Neuronal stem cell (in vitro differentiated cells): ENCODE results near the gene SMAD3.

Source experiments
- DNase-seq: peaks from one replicate; pipeline ENCODE4 v3.0.0-alpha.2; 2013; ENCODE audit warnings: low spot score
- H2AFZ ChIP-seq: one replicate; pipeline ENCODE4 v1.6.1; 2013; ENCODE audit warnings: mild to moderate bottlenecking, low read length, inconsistent platforms
- H2AK5ac ChIP-seq: 2 replicates; pipeline ENCODE4 v1.6.1; 2013; ENCODE audit warnings: low read depth, mild to moderate bottlenecking, inconsistent platforms, low read length, moderate library complexity, mixed read lengths
- H2BK120ac ChIP-seq: 2 replicates; pipeline ENCODE4 v1.6.1; 2013; ENCODE audit warnings: low read depth, mild to moderate bottlenecking, inconsistent platforms, low read length, moderate library complexity, mixed read lengths
- H2BK12ac ChIP-seq: one replicate; pipeline ENCODE4 v1.6.1; 2013; ENCODE audit warnings: low read length, inconsistent platforms
- H2BK15ac ChIP-seq: 2 replicates; pipeline ENCODE4 v1.6.1; 2013; ENCODE audit warnings: mild to moderate bottlenecking, low read length, inconsistent platforms, mixed read lengths
- H2BK5ac ChIP-seq: one replicate; pipeline ENCODE4 v1.6.1; 2013; ENCODE audit warnings: inconsistent platforms, mild to moderate bottlenecking, low read length, moderate library complexity
- H3K14ac ChIP-seq: one replicate; pipeline ENCODE4 v1.6.1; 2013; ENCODE audit warnings: low read length, inconsistent platforms
- H3K18ac ChIP-seq: 2 replicates; pipeline ENCODE4 v1.6.1; 2013; ENCODE audit warnings: low read length, inconsistent platforms
- H3K23ac ChIP-seq: 2 replicates; pipeline ENCODE4 v1.6.1; 2013; ENCODE audit warnings: low read depth, mild to moderate bottlenecking, mixed read lengths, low read length, inconsistent platforms; ENCODE audit not compliant: poor library complexity
- H3K27ac ChIP-seq: replicated peaks from 3 replicates; pipeline ENCODE4 v1.5.1; 2013; ENCODE audit warnings: low read length, inconsistent platforms
- H3K27me3 ChIP-seq, 3 experiments: 2 replicates each; pipeline ENCODE4 v1.6.1; 2013; ENCODE audit warnings: low read length in 3 of 3, mild to moderate bottlenecking in 2 of 3, inconsistent platforms in 1 of 3, low read depth in 1 of 3, mixed read lengths in 1 of 3, moderate library complexity in 1 of 3; ENCODE audit not compliant: control insufficient read depth in 3 of 3, insufficient read depth in 3 of 3
- H3K36me3 ChIP-seq, 2 donors: replicated peaks in 1 of 2; 2 replicates each; pipeline ENCODE4 v1.6.1; 2013; ENCODE audit warnings: low read length in 2 of 2; ENCODE audit not compliant: control insufficient read depth in 2 of 2, insufficient read depth in 2 of 2
- H3K4ac ChIP-seq: 2 replicates; pipeline ENCODE4 v1.6.1; 2013; ENCODE audit warnings: inconsistent platforms, mild to moderate bottlenecking, low read length, moderate library complexity
- H3K4me1 ChIP-seq, 2 donors: 1 replicate in 1 of 2; 2 replicates in 1 of 2; pipeline ENCODE4 v1.6.1; 2013; ENCODE audit warnings: low read length in 2 of 2, low read depth in 1 of 2; ENCODE audit not compliant: control insufficient read depth in 2 of 2, insufficient read depth in 1 of 2
- H3K4me2 ChIP-seq: one replicate; pipeline ENCODE4 v1.6.1; 2013; ENCODE audit warnings: mild to moderate bottlenecking, low read length, inconsistent platforms; ENCODE audit not compliant: insufficient read depth, poor library complexity, severe bottlenecking
- H3K4me3 ChIP-seq, 2 donors: 2 replicates each; pipeline ENCODE4 v1.5.1; 2013; ENCODE audit warnings: low read length in 2 of 2, mild to moderate bottlenecking in 2 of 2, inconsistent platforms in 1 of 2, moderate library complexity in 1 of 2
- H3K79me1 ChIP-seq: one replicate; pipeline ENCODE4 v1.6.1; 2013; ENCODE audit warnings: low read depth, mild to moderate bottlenecking, inconsistent platforms, low read length, moderate library complexity
- H3K9ac ChIP-seq: one replicate; pipeline ENCODE4 v1.6.1; 2013; ENCODE audit warnings: mild to moderate bottlenecking, low read depth, low read length, inconsistent platforms; ENCODE audit not compliant: poor library complexity
- H3K9me3 ChIP-seq, 2 donors: replicated peaks in 1 of 2; 2 replicates each; pipeline versions ENCODE3 to v1.6.1; 2013; ENCODE audit warnings: low read length in 2 of 2, mild to moderate bottlenecking in 2 of 2, inconsistent platforms in 1 of 2, low read depth in 1 of 2, mixed read lengths in 1 of 2, moderate library complexity in 1 of 2; ENCODE audit not compliant: control insufficient read depth in 2 of 2, insufficient read depth in 1 of 2
- H4K8ac ChIP-seq: one replicate; pipeline ENCODE4 v1.6.1; 2013; ENCODE audit warnings: low read depth, mild to moderate bottlenecking, inconsistent platforms, low read length, moderate library complexity
- H4K91ac ChIP-seq: one replicate; pipeline ENCODE4 v1.6.1; 2013; ENCODE audit warnings: low read length, low read depth, mild to moderate bottlenecking, inconsistent platforms; ENCODE audit not compliant: poor library complexity
- WGBS, 2 donors: extraction: QIAGEN DNeasy Blood & Tissue Kit; methylation state at CpG; one replicate each; pipeline ENCODE4 v1.1.7; 2013; ENCODE audit warnings: missing lambda C conversion rate in 2 of 2, mixed read lengths in 1 of 2; ENCODE audit not compliant: insufficient read length in 2 of 2, insufficient replicate concordance in 1 of 2; ENCODE audit errors: extremely low coverage in 2 of 2; 5-methylcytosine and 5-hydroxymethylcytosine counted together

The SMAD3 gene

GRCh38 chr15:67125589-67126502 lies 60.4 kb downstream of the SMAD3 start:
- DNase-seq: no peak
- Histone ChIP-seq H3K27me3 (no peaks in the 10 kb centered on the region), H2BK12ac (no peak overlapping the region), H2BK120ac (no peak overlapping the region), H2AFZ (no peak overlapping the region), H3K9ac (no peak overlapping the region), H3K27ac (no peak overlapping the region), H2BK5ac (no peak overlapping the region), H3K14ac (no peak overlapping the region), H3K4me1 (peaks cover 7 to 12% of the 10 kb centered on the region in 2 donors), H4K91ac (no peak overlapping the region), H3K36me3 (peaks cover 4 to 46% of the 10 kb centered on the region in 2 donors), H3K4ac (no peak overlapping the region), H3K4me2 (no peak overlapping the region), H3K18ac (no peak overlapping the region), H4K8ac (no peak overlapping the region), H3K79me1 (no peaks in the 10 kb centered on the region), H3K23ac (no peak overlapping the region), H2AK5ac (no peak overlapping the region), H3K4me3 (no peak overlapping the region), H2BK15ac (no peak overlapping the region), H3K9me3 (no peaks in the 10 kb centered on the region)
- WGBS, 2 donors: no CpG with 5 or more reads among the region's 20 CpGs

DNA sequence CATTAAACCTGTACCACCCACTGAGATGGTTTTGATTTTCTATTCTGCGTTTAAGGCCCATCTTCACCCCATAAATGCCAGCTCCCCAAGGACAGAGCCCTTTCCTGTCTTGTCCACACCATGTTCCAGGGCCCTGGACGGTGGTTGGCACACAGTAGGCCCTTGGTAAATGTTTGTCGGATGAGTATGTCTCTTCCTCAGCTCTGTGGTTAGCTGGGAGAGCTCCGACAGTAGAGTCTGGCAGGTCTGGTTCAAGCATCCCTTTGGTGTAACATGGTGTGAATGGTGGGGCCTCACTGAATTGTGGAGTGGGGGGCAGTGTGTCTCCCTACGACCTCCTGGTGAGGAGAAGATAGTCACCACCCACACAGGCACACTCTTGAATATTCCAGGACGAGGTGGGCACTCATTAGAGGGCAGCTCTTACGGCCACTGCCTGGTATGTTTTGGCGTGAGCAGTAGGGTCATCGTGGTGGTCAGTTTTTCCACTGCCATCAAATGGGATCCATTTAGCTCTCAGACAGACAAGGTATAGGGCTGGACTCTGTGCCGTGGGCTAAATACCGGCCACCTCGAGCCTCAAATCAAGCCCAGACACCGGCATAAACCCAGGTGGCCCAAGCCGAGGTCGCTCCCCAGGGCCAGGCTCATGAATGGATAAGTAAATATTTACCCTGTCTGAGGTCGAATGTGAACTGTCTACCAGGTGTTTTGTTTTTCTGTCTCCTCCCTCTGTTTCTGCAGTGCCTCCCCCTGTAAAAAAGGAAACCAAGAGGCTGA lies 61.3 kb downstream of the SMAD3 start:
- Histone ChIP-seq H2BK120ac (no peak overlapping the region), H3K23ac (peak overlapping the region; percentile 25), H3K27me3 (no peaks in the 10 kb centered on the region), H2BK5ac (no peak overlapping the region), H3K9me3 (no peaks in the 10 kb centered on the region), H3K18ac (peak overlapping the region; percentile 25), H3K27ac (no peak overlapping the region), H3K4me1 (peaks cover 3 to 15% of the 10 kb centered on the region in 2 donors), H3K4me2 (no peak overlapping the region), H3K36me3 (peaks cover 4 to 46% of the 10 kb centered on the region in 2 donors), H3K4me3 (no peak overlapping the region), H3K79me1 (no peaks in the 10 kb centered on the region), H2AFZ (no peak overlapping the region), H3K14ac (no peak overlapping the region), H2AK5ac (no peak overlapping the region), H3K4ac (no peak overlapping the region), H2BK15ac (no peak overlapping the region), H4K8ac (no peak overlapping the region), H2BK12ac (no peak overlapping the region), H3K9ac (peak overlapping the region; percentile 21), H4K91ac (no peak overlapping the region)
- no CpG with 5 or more reads among the region's 16 CpGs for WGBS, 2 donors
- DNase-seq: no peak

DNA sequence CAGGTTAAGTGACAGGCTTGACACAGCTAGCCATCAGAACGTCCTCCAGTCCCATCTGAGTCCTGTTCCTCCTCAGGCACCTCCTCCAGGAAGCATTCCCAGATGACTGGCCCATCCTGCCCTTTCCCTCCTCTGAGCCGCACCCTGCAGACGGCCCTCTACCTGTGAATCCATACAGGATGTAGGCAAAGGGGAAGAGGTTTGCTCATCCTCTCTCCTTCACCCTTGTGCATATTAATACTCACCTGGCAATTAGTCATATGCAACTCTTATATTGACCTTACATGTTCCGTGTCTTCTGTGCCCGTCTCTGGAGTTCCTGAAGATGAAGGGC lies 61.9 kb downstream of the SMAD3 start:
- no peak overlapping the region for H2BK15ac ChIP-seq
- no peaks in the 10 kb centered on the region for H3K9me3 ChIP-seq
- H3K4me2 ChIP-seq: no peak overlapping the region
- DNase-seq: no peak
- no peak overlapping the region for H2BK5ac ChIP-seq
- no peak overlapping the region for H3K18ac ChIP-seq
- H2AFZ ChIP-seq: no peak overlapping the region
- H3K27me3 ChIP-seq: no peaks in the 10 kb centered on the region
- H3K23ac ChIP-seq: no peak overlapping the region
- no CpG with 5 or more reads among the region's 5 CpGs for WGBS, 2 donors
- H4K8ac ChIP-seq: no peak overlapping the region
- H2BK12ac ChIP-seq: no peak overlapping the region
- H3K14ac ChIP-seq: no peak overlapping the region
- H4K91ac ChIP-seq: no peak overlapping the region
- H2BK120ac ChIP-seq: no peak overlapping the region
- H2AK5ac ChIP-seq: no peak overlapping the region
- H3K79me1 ChIP-seq: peaks cover 1% of the 10 kb centered on the region
- no peak overlapping the region for H3K27ac ChIP-seq
- H3K9ac ChIP-seq: no peak overlapping the region
- H3K36me3 ChIP-seq: peaks cover 4 to 46% of the 10 kb centered on the region in 2 donors
- no peak overlapping the region for H3K4ac ChIP-seq
- peaks cover 3 to 18% of the 10 kb centered on the region in 2 donors for H3K4me1 ChIP-seq
- H3K4me3 ChIP-seq: no peak overlapping the region

- Histone ChIP-seq H3K4me2 (no peak overlapping the region), H4K8ac (no peak overlapping the region), H3K9me3 (no peaks in the 10 kb centered on the region), H2BK120ac (no peak overlapping the region), H3K18ac (no peak overlapping the region), H3K27me3 (no peaks in the 10 kb centered on the region), H2BK5ac (no peak overlapping the region), H4K91ac (no peak overlapping the region), H3K36me3 (peaks cover 4 to 46% of the 10 kb centered on the region in 2 donors), H3K4ac (no peak overlapping the region), H2BK12ac (no peak overlapping the region), H3K79me1 (peaks cover 1% of the 10 kb centered on the region), H3K27ac (no peak overlapping the region), H2AFZ (no peak overlapping the region), H3K14ac (no peak overlapping the region), H3K9ac (no peak overlapping the region), H2AK5ac (no peak overlapping the region), H3K4me1 (peaks cover 3 to 21% of the 10 kb centered on the region in 2 donors), H3K4me3 (no peak overlapping the region), H2BK15ac (no peak overlapping the region), H3K23ac (no peak overlapping the region)
- no CpG with 5 or more reads among the region's 4 CpGs for WGBS, 2 donors
- DNase-seq: no peak
These were observed 62.6 kb downstream of the SMAD3 start for GRCh38 chr15:67127965-67128364.
